Colonic mucosa (tissue), 4 donors: Measurements from ENCODE around the gene MYO16. TPM values are rescaled to one million over a fixed set of nuclear protein-coding genes. Genes with fewer than 3 reads are reported as not detected.
A peak's percentile ranks its signal among the peaks of the same experiment; 100 is the strongest.
"Not testable (repeated sequence)": the region's sequence is repeated elsewhere in the genome, so short reads cannot be mapped to it uniquely, and the experiment has no call there.

Source experiments
- DNase-seq: peaks from one replicate; pipeline ENCODE4 v3.0.0-alpha.2; 2020
- H3K27ac ChIP-seq: fragments of 200-600 bp; one replicate; pipeline ENCODE4 v1.8.0; 2021
- H3K27me3 ChIP-seq: fragments of 200-600 bp; one replicate; pipeline ENCODE4 v1.8.0; 2021
- H3K36me3 ChIP-seq: fragments of 200-600 bp; one replicate; pipeline ENCODE4 v1.8.0; 2021
- H3K4me1 ChIP-seq: fragments of 200-600 bp; one replicate; pipeline ENCODE4 v1.8.0; 2021; ENCODE audit warnings: mild to moderate bottlenecking
- H3K4me3 ChIP-seq: fragments of 200-600 bp; one replicate; pipeline ENCODE4 v1.8.0; 2021
- H3K9ac ChIP-seq, 2 donors: one replicate each; pipeline ENCODE4 v1.7.0; 2013; ENCODE audit warnings: control low read depth in 2 of 2, low read depth in 2 of 2, low read length in 2 of 2
- H3K9me3 ChIP-seq: fragments of 200-600 bp; one replicate; pipeline ENCODE4 v1.8.0; 2021
- intact Hi-C: fragments of 100-400 bp; cut with DNase I; formaldehyde crosslinking; loops from one replicate; pipeline ENCODE4 v1.14.1; 2022
- total RNA-seq, 2 donors: library from RNA; stranded (reverse); fragmentation: NEBNext Ultra II Directional in 1 of 2; extraction: Animal tissue kit (Norgen Biotek cat#: 25700) in 1 of 2; gene quantifications; one replicate each; pipeline ENCODE4 v1.2.1, GENCODE V29; 2021
- TF ChIP-seq, protein P1 (sequence below): fragments of 200-600 bp; IDR thresholded peaks from one replicate; pipeline ENCODE4 v1.8.0; 2022; ENCODE audit warnings: antibody characterized with exemption, mild to moderate bottlenecking
- donor health status: healthy.
- donor health status: DM: no; HTN: no; CAD: no.
- donor health status: DM: no; HTN: no; CAD: no.

Gene MYO16
- total RNA-seq, 2 donors from 2014 or later, result 0.05 TPM; not detected in 1

DNA sequence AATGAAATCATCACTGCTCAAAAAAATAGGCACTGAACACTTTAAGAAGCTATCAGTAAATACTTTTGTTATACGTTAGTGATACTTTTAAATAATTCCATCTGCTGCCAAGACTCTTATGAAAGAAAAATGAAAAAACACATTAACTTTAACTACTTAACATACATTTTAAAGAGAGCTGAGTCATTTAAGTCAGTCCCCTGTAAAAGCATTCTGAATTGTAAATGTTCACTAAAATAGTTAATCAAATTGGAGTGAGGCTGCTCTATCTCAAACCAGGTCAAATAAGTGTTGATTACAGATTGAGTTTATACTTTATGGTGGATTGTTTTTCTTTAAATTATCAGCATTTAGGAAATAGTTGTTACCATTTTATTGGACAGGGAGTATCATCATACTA lies 274.2 kb downstream of the MYO16 start:
- intact Hi-C loops, result no loop called here

DNA sequence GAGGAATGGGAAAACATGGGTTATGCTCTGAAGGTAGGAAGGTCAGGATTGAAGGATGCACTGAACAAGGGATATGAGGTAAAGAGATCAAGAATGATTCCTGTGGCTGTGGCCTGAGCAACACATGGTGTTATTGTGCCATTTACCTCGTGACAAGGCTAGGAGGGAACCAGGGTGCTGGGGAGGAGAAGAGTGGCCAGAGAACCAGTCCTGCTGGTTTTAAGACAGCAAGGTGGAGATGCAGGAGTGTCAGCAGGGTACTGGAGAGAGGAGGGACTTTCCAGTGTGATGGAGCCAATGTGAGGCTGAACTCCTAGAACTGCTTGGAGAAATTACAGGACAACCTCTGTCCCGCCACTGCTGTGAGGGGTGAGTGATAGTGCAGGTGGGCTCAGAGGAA lies 282.4 kb downstream of the MYO16 start:
- intact Hi-C loops, result no loop called here
- H3K4me3 ChIP-seq, result no peak overlapping the region
- no peaks in the 10 kb centered on the region for H3K4me1 ChIP-seq
- no peaks in the 10 kb centered on the region for H3K27me3 ChIP-seq
- H3K9ac ChIP-seq, result no peak overlapping the region
- H3K27ac ChIP-seq, result no peak overlapping the region
- H3K9me3 ChIP-seq, result no peaks in the 10 kb centered on the region
- H3K36me3 ChIP-seq, result no peaks in the 10 kb centered on the region
- TF ChIP-seq, protein P1, sequence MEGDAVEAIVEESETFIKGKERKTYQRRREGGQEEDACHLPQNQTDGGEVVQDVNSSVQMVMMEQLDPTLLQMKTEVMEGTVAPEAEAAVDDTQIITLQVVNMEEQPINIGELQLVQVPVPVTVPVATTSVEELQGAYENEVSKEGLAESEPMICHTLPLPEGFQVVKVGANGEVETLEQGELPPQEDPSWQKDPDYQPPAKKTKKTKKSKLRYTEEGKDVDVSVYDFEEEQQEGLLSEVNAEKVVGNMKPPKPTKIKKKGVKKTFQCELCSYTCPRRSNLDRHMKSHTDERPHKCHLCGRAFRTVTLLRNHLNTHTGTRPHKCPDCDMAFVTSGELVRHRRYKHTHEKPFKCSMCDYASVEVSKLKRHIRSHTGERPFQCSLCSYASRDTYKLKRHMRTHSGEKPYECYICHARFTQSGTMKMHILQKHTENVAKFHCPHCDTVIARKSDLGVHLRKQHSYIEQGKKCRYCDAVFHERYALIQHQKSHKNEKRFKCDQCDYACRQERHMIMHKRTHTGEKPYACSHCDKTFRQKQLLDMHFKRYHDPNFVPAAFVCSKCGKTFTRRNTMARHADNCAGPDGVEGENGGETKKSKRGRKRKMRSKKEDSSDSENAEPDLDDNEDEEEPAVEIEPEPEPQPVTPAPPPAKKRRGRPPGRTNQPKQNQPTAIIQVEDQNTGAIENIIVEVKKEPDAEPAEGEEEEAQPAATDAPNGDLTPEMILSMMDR, result no peak
- no peak for DNase-seq

More for the DNA sequence above, 274.2 kb downstream of the MYO16 start:
- Histone ChIP-seq H3K4me3 (no peak overlapping the region), H3K9me3 (no peaks in the 10 kb centered on the region), H3K27ac (no peak overlapping the region), H3K9ac (no peak overlapping the region), H3K36me3 (no peaks in the 10 kb centered on the region), H3K27me3 (no peaks in the 10 kb centered on the region), H3K4me1 (no peaks in the 10 kb centered on the region)
- TF ChIP-seq, protein P1, result no peak
- no peak for DNase-seq

DNA sequence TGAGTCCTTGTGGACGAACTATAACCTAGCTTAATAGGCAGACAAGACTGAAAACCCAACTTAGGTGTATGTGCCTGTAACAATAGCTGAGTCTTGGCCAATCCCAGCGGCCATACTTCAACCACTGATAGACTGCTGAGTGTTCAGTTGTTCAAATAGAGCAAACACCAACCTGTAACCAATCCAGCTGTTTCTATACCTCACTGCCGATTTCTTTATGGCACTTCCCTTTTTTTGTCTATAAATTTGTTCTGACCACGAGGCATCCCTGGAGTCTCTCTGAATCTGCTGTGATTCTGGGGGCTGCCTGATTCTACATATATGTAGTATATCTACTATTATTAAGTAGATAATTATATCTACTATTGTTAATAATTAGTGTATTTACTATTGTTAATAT lies 284.3 kb downstream of the MYO16 start:
- H3K4me1 ChIP-seq, H3K36me3 ChIP-seq, H3K27me3 ChIP-seq, H3K9ac ChIP-seq, H3K9me3 ChIP-seq, intact Hi-C loops, H3K27ac ChIP-seq, DNase-seq, H3K4me3 ChIP-seq: not testable (repeated sequence)

GRCh38 chr13:108915095-108915633 lies 285.8 kb downstream of the MYO16 start:
- Histone ChIP-seq H3K4me1 (no peaks in the 10 kb centered on the region), H3K9ac (peak overlapping the region in 1 of 2 donors; percentile 12), H3K36me3 (no peaks in the 10 kb centered on the region), H3K9me3 (no peaks in the 10 kb centered on the region), H3K4me3 (no peak overlapping the region), H3K27me3 (no peaks in the 10 kb centered on the region), H3K27ac (no peak overlapping the region)
- TF ChIP-seq, protein P1, result peak; percentile 26
- intact Hi-C loops, result no loop called here
- DNase-seq, result no peak

GRCh38 chr13:108915634-108916512 lies 286.5 kb downstream of the MYO16 start:
- intact Hi-C loops, result no loop called here
- Histone ChIP-seq H3K9ac (no peak overlapping the region), H3K27ac (no peak overlapping the region), H3K27me3 (no peaks in the 10 kb centered on the region), H3K4me3 (no peak overlapping the region), H3K9me3 (no peaks in the 10 kb centered on the region), H3K4me1 (no peaks in the 10 kb centered on the region), H3K36me3 (no peaks in the 10 kb centered on the region)
- TF ChIP-seq, protein P1, result no peak
- peak; percentile 91 for DNase-seq

- TF ChIP-seq, protein P1, result no peak
- H3K9me3 ChIP-seq, result no peaks in the 10 kb centered on the region
- H3K27ac ChIP-seq, result no peak overlapping the region
- no peak for DNase-seq
- H3K27me3 ChIP-seq, result no peaks in the 10 kb centered on the region
- intact Hi-C loops, result no loop called here
- no peaks in the 10 kb centered on the region for H3K4me1 ChIP-seq
- H3K4me3 ChIP-seq, result no peak overlapping the region
- no peaks in the 10 kb centered on the region for H3K36me3 ChIP-seq
- H3K9ac ChIP-seq, result no peak overlapping the region
Observed at GRCh38 chr13:108917581-108917980, 288.2 kb downstream of the MYO16 start.
